Inflammatory macrophage treated with lipopolysaccharide for 4 hours (primary cell): ENCODE measurements around the gene SKI.
A peak's percentile ranks its signal among the peaks of the same experiment; 100 is the strongest.

Experiments used
- DNase-seq: peaks from one replicate; pipeline ENCODE4 v3.0.0-alpha.2; 2020

SKI gene

GRCh38 chr1:2267051-2267830 lies 39.1 kb downstream of the SKI start:
- DNase-seq = no peak

DNA sequence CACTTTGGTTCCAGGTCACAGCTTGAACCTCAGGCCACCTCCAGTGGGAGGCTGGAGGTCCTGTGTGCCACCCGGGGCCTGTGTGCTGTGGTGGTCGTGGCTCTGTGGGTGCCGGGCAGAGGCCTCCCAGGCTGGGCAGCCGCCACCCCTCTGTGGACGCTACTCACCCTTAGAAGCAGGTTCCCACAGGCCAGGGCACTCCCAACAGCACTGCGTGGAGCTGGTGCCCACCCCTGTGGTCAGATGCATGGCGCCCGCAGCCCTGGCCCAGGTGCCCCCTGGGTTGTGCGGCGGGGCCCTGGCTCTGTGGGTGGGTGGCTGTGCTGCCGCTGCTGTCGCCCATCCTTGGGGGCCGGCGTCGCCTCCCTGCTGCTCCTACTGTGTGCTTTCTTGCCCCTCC lies 39.7 kb downstream of the SKI start:
- no peak for DNase-seq

DNA sequence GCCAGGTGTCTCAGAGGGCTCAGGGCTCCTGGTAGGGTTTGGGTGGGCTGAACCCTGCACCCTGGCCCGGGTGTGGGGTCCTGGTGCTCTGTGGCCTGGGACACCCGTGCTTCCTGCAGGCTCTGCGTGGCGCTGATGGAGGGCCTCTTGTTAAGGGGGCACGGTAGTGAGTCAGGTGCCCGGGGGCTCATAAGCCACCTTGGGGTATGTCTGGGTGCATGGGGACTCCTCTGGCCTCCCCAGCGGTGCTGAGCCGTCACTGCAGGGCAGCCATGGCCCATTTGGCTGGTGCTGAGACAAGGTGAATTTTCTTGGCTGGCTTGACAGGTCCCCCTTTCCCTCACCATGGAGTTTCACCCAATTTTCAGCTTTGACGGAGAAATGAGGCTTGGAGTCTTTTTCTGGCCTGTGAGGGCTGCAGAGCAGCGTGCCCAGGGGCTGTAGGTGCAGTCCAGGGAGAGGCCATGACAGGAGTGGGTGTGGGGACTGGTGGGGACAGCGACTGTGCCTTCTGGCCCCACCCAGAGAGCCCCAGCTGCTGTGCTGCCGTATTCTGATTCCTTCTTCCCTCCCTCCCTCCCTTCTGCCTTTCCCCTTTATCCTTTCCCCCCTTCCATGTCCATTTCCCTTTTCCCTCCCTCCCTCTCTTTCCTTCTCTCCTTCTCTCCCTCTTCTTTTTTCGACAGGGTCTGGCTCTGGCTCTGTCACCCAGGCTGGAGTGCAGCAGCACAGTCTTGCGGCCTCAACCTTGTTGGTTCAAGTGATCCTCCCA lies 40.4 kb downstream of the SKI start:
- no peak for DNase-seq

DNA sequence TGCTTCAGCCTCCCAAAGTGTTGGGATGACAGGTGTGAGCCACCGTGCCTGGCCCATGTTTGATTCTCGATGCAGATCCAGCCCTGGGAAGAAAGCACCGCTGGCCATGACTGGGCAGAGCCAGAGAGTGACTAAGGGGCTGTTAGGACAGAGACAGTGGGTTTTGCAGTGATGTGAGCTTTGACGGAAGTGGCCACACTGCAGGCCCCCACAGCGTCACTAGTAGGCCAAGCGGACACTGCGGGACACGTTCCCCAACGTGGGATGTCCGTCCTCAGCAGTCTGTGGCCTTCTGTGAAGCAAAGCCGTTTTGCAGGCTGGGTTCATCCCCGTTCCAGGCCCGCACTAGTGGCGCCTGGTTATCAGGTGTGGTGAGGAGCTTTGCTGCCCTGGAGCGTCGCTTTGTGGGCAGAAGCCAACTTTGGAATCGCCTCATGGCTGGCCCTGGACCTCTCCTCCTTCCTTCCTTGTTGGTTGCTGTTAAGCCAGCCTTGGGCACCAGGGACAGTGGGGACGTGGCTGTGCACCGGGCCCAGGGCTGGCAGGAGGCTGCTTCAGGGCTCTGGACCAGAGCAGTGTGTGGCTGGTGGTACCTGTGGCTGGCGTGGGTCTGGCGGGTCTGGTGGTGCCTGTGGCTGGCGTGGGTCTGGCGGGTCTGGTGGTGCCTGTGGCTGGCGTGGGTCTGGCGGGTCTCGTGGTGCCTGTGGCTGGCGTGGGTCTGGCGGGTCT lies 41.2 kb downstream of the SKI start:
- no peak for DNase-seq

GRCh38 chr1:2269922-2270259 lies 41.8 kb downstream of the SKI start:
- no peak for DNase-seq

GRCh38 chr1:2270260-2271100 lies 42.4 kb downstream of the SKI start:
- no peak for DNase-seq

DNA sequence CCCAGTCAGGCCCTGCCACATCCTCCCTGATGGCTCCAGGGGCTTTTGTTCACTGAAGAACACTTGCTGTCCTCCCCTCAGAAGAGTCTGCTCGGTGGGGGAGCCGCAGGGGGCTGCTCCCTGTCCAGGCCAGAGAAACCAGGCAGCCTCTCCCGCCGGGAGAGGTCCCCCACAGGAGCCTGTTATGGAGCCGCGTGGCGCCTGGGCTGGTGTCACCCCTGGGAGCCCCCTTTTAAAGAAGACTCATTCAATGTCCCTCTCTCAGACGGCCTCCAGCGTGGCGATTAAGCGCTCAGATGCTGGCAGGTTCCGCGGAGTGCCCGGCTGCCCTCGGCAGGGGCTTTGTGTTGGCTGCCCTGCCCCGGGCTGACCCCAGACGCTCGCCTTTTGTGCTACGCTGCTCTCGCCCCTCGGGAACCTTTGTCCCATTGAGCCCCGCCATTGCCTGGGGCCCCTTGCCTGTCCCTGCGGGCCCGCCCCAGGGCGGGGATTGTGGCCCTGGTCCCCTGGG lies 43.1 kb downstream of the SKI start:
- DNase-seq = no peak

- DNase-seq = no peak
Measured at GRCh38 chr1:2271841-2272655, 43.9 kb downstream of the SKI start.

DNA sequence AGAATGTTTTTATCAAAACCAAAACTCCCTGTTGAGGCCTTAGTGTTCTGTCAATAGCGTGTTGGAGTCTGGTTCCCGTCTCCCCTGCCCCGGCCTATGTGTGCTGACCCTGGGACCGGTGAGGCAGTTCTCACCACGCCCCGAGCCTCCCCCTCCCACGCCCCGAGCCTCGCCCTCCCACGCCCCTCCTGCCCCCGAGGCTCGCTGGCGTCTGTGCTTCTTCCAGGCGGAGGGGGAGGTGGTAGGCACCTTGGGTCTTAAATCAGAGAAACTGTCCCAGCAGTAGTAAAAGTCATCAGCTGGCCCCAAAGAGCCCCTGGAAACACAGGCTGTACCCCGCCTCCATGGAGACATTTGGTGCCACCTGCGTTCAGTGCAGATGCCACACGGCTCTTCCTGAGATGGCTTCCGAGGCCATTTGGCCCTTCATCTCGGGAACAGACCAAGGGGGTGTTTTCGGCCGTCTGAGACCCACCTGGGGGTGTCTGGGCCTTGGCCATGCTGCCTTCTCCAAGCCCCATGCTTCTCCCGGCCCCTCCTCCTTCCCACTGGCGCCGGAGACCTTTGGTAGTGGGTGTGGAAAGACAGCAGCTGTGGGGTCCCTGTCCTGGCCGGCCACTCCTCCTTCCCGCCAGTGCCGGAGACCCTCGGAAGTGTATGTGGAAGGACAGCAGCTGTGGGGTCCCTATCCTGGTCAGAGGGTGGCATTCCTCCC lies 44.7 kb downstream of the SKI start:
- DNase-seq = no peak

GRCh38 chr1:2273401-2274090 lies 45.4 kb downstream of the SKI start:
- DNase-seq = no peak

- no peak for DNase-seq
Measured at GRCh38 chr1:2274231-2274928, 46.3 kb downstream of the SKI start.

DNA sequence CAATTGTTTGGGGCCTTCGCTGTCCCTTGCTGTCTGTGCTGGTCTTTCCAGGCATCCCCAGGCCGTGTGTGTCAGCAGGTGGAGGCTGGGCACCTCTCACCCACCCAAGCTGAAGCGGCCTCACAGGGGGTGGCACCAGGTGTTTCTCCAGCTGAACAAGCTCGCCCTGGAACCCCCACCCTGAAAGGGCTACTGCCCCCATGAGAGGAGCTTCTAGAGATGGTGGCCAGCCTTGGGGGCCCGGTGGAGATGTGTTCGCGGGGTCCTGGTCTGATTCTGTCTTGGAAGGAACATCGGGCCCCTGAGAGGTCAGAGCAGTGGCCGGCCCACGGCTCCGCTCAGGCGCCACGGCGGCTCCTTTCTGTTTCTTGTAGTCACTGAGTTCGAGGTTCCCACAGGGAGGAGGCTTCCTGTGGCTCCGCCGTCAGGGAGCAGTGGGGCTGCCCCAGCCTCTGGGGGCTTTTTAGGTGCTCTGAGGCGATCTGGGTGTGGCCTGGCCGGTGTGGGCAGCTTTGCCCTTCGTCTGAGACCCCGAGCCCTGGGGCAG lies 46.9 kb downstream of the SKI start:
- no peak for DNase-seq

- peak; percentile 15 for DNase-seq
Measured at GRCh38 chr1:2275796-2276536, 47.8 kb downstream of the SKI start.

DNA sequence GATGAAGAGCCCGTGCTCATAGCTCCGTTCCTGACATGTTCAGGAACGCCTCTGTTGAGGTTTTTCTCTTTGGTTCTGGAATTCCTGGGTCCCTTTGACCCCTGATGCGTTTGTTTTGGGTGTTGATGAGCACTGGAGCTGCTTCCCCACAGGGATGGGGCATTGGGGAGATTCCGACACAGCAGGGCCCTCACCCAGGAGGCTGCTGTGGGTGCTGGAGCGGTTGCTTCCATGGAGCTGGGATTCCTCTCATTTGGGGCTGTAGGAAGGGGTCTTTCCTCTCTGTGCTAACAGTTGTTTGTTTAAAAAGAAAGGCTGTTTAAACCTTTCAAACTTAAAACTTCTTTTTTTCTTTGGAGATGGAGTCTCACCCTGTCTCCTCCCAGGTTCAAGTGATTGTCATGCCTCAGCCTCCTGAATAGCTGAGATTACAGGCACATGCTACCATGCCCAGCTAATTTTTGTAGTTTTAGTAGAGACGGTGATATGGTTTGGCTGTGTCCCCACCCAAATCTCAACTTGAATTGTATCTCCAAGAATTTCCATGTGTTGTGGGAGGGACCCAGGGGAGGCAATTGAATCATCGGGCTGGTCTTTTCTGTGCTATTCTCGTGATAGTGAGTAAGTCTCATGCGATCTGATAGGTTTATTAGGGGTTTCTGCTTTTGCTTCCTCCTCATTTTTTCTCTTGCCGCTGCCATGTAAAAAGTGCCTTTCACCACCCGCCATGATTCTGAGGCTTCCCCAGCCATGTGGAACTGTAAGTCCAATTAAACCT lies 48.9 kb downstream of the SKI start:
- DNase-seq = no peak

GRCh38 chr1:2277741-2278488 lies 49.8 kb downstream of the SKI start:
- DNase-seq = peak; percentile 11

GRCh38 chr1:2278591-2279209 lies 50.6 kb downstream of the SKI start:
- DNase-seq = no peak

- no peak for DNase-seq
Measured at GRCh38 chr1:2279210-2279639, 51.1 kb downstream of the SKI start.
